Liver (tissue), 9 donors: ENCODE results near the gene NRDC. TPM values are rescaled to one million over a fixed set of nuclear protein-coding genes. Genes with fewer than 3 reads are reported as not detected.

Experiments used
- DNase-seq: peaks from one replicate; pipeline ENCODE4 v3.0.0-alpha.2; 2017; ENCODE audit warnings: low spot score
- H3K27ac ChIP-seq, 2 donors: one replicate each; pipeline ENCODE4 v1.7.0; 2013; ENCODE audit warnings: inconsistent platforms in 2 of 2, low read length in 2 of 2, control low read depth in 1 of 2, low read depth in 1 of 2, mild to moderate bottlenecking in 1 of 2
- H3K27me3 ChIP-seq, 4 donors: one replicate each; pipeline versions ENCODE4 v1.6.1 to v1.7.0; 2013; ENCODE audit warnings: low read length in 3 of 4, inconsistent platforms in 1 of 4, mild to moderate bottlenecking in 1 of 4, moderate library complexity in 1 of 4; ENCODE audit not compliant: control insufficient read depth in 4 of 4, insufficient read depth in 4 of 4
- H3K36me3 ChIP-seq, 4 donors: one replicate each; pipeline versions ENCODE4 v1.6.1 to v1.7.0; 2013; ENCODE audit warnings: low read length in 3 of 4, mild to moderate bottlenecking in 3 of 4, low read depth in 1 of 4, moderate library complexity in 1 of 4; ENCODE audit not compliant: control insufficient read depth in 4 of 4, insufficient read depth in 3 of 4
- H3K4me1 ChIP-seq, 4 donors: one replicate each; pipeline versions ENCODE4 v1.6.1 to v1.7.0; 2013; ENCODE audit warnings: low read length in 3 of 4, mild to moderate bottlenecking in 3 of 4, moderate library complexity in 1 of 4; ENCODE audit not compliant: control insufficient read depth in 4 of 4, insufficient read depth in 4 of 4
- H3K4me3 ChIP-seq, 3 donors: one replicate each; pipeline versions ENCODE4 v1.6.1 to v1.7.0; 2013; ENCODE audit warnings: low read length in 3 of 3, control low read depth in 1 of 3, low read depth in 1 of 3, mild to moderate bottlenecking in 1 of 3
- H3K9ac ChIP-seq, 2 donors: one replicate each; pipeline ENCODE4 v1.7.0; 2013; ENCODE audit warnings: low read length in 2 of 2, mild to moderate bottlenecking in 2 of 2, moderate library complexity in 2 of 2, control low read depth in 1 of 2, low read depth in 1 of 2
- H3K9me3 ChIP-seq, 4 donors: one replicate each; pipeline versions ENCODE4 v1.6.1 to v1.7.0; 2013; ENCODE audit warnings: low read length in 3 of 4; ENCODE audit not compliant: control insufficient read depth in 4 of 4
- ATF3 ChIP-seq: IDR thresholded peaks from 2 replicates; pipeline ENCODE4 v1.6.1; 2016; ENCODE audit warnings: antibody characterized with exemption
- FOXA1 ChIP-seq: IDR thresholded peaks from 2 replicates; pipeline ENCODE4 v1.6.1; 2016; ENCODE audit warnings: antibody characterized with exemption
- FOXA2 ChIP-seq: IDR thresholded peaks from 2 replicates; pipeline ENCODE4 v1.6.1; 2016; ENCODE audit warnings: antibody characterized with exemption
- GABPA ChIP-seq, 2 donors: IDR thresholded peaks in 1 of 2; conservative IDR thresholded peaks in 1 of 2; 2 replicates each; pipeline ENCODE4 v1.6.1; 2016; ENCODE audit warnings: antibody characterized with exemption in 2 of 2, mild to moderate bottlenecking in 1 of 2, moderate library complexity in 1 of 2
- JUND ChIP-seq, 2 donors: IDR thresholded peaks; 2 replicates each; pipeline ENCODE4 v1.6.1; 2016; ENCODE audit warnings: antibody characterized with exemption in 2 of 2
- MAX ChIP-seq: IDR thresholded peaks from 2 replicates; pipeline ENCODE4 v1.6.1; 2016; ENCODE audit warnings: antibody characterized with exemption
- RAD21 ChIP-seq, 2 donors: IDR thresholded peaks; 2 replicates each; pipeline ENCODE4 v1.6.1; 2016; ENCODE audit warnings: antibody characterized with exemption in 2 of 2, mild to moderate bottlenecking in 2 of 2
- REST ChIP-seq: IDR thresholded peaks from 2 replicates; pipeline ENCODE4 v1.6.1; 2016; ENCODE audit warnings: antibody characterized with exemption, mild to moderate bottlenecking
- TAF1 ChIP-seq: conservative IDR thresholded peaks from 2 replicates; pipeline ENCODE4 v1.6.1; 2016; ENCODE audit warnings: antibody characterized with exemption, mild to moderate bottlenecking
- ZBTB33 ChIP-seq: IDR thresholded peaks from 2 replicates; pipeline ENCODE4 v1.6.1; 2016; ENCODE audit warnings: antibody characterized with exemption
- WGBS: extraction: QIAGEN DNeasy Blood & Tissue Kit; methylation state at CpG from one replicate; pipeline ENCODE4 v1.1.7; 2013; 5-methylcytosine and 5-hydroxymethylcytosine counted together
- polyA plus RNA-seq, 2 donors: library from polyadenylated mRNA; stranded (reverse) in 1 of 2; unstranded in 1 of 2; fragments of 200-250 nt in 1 of 2; fragments of >200 nt in 1 of 2; fragmentation: Nextera tagmentation in 1 of 2; extraction: Ambion mirVana in 1 of 2; gene quantifications; one replicate each; pipeline versions ENCODE4 v1.2.1 to v1.2.3, GENCODE V29; 2013 to 2015
- total RNA-seq, 2 donors: library from RNA; depleted of rRNA; stranded (reverse); fragments of >200 nt; gene quantifications; one replicate each; pipeline ENCODE4 v1.2.3, GENCODE V29; 2014
- donor health status: healthy.
- donor health status: healthy.
- donor health status: healthy.
- donor health status: healthy.
- donor health status: healthy.

Gene NRDC
- total and polyA plus RNA-seq, 4 donors = 42.8 to 88.7 (median 72.1) TPM

GRCh38 chr1:51752073-51752948 lies 126.2 kb downstream of the NRDC start:
- 98% methylated on average over 11 of the region's 11 CpGs for WGBS
- TF ChIP-seq MAX = no peak
- TF ChIP-seq ATF3 = no peak
- TF ChIP-seq FOXA1 = no peak
- TF ChIP-seq RAD21 (IDR thresholded peaks at IDR 0.05) = no peak
- TF ChIP-seq FOXA2 = no peak
- Histone ChIP-seq H3K9me3 (no peaks in the 10 kb centered on the region), H3K27ac (no peak overlapping the region), H3K36me3 (peaks cover 4 to 28% (median 24%) of the 10 kb centered on the region in 4 donors), H3K9ac (no peak overlapping the region), H3K27me3 (no peaks in the 10 kb centered on the region), H3K4me1 (no peaks in the 10 kb centered on the region), H3K4me3 (no peak overlapping the region)
- DNase-seq = no peak

GRCh38 chr1:51750729-51751128 lies 127.8 kb downstream of the NRDC start:
- no peaks in the 10 kb centered on the region for H3K27me3 ChIP-seq
- H3K9me3 ChIP-seq = no peaks in the 10 kb centered on the region
- H3K4me3 ChIP-seq = no peak overlapping the region
- DNase-seq = no peak
- 100% methylated on average over 1 of the region's 1 CpG for WGBS
- H3K9ac ChIP-seq = no peak overlapping the region
- no peak for TF ChIP-seq GABPA (IDR thresholded peaks at IDR 0.05 in 1 of 2, conservative IDR thresholded peaks at IDR 0.05 in 1 of 2)
- TF ChIP-seq TAF1 = no peak
- TF ChIP-seq ZBTB33 = no peak
- no peak for TF ChIP-seq REST
- no peak overlapping the region for H3K27ac ChIP-seq
- peaks cover 4 to 29% (median 20%) of the 10 kb centered on the region in 4 donors for H3K36me3 ChIP-seq
- no peaks in the 10 kb centered on the region for H3K4me1 ChIP-seq

- no peak overlapping the region for H3K4me3 ChIP-seq
- no peaks in the 10 kb centered on the region for H3K9me3 ChIP-seq
- no peak for DNase-seq
- H3K36me3 ChIP-seq = peaks cover 4 to 23% (median 17%) of the 10 kb centered on the region in 4 donors
- 98% methylated on average over 3 of the region's 3 CpGs for WGBS
- no peaks in the 10 kb centered on the region for H3K27me3 ChIP-seq
- H3K4me1 ChIP-seq = no peaks in the 10 kb centered on the region
- TF ChIP-seq ATF3 (no peak), JUND (IDR thresholded peaks at IDR 0.05) (peak; percentile 28 to 32), ZBTB33 (no peak)
- H3K9ac ChIP-seq = no peak overlapping the region
- no peak overlapping the region for H3K27ac ChIP-seq
Measured at GRCh38 chr1:51750218-51750617, 128.3 kb downstream of the NRDC start.
